NCI-H748 (cell line): ENCODE results near the gene ZKSCAN5.
"Not testable (repeated sequence)": the region's sequence is repeated elsewhere in the genome, so short reads cannot be mapped to it uniquely, and the experiment has no call there.

Experiments
- DNase-seq: peaks from one replicate; lab custom pipeline; 2025; ENCODE audit not compliant: unreplicated experiment; lab: John Stamatoyannopoulos, UW

The ZKSCAN5 gene

GRCh38 chr7:99580778-99581332 lies 76.4 kb downstream of the ZKSCAN5 start:
- not testable (repeated sequence) for DNase-seq
